Pericardium fibroblast (primary cell): ENCODE data around the gene PCYT1A. TPM values are rescaled to one million over a fixed set of nuclear protein-coding genes. Genes with fewer than 3 reads are reported as not detected.

Experiments
- total RNA-seq: library from RNA; depleted of rRNA; stranded (reverse); fragments of >200 nt; gene quantifications from 2 replicates; pipeline ENCODE4 v1.2.3, GENCODE V29; 2015

The PCYT1A gene
- 32.3 and 62.7 TPM in 2 replicates for total RNA-seq

DNA sequence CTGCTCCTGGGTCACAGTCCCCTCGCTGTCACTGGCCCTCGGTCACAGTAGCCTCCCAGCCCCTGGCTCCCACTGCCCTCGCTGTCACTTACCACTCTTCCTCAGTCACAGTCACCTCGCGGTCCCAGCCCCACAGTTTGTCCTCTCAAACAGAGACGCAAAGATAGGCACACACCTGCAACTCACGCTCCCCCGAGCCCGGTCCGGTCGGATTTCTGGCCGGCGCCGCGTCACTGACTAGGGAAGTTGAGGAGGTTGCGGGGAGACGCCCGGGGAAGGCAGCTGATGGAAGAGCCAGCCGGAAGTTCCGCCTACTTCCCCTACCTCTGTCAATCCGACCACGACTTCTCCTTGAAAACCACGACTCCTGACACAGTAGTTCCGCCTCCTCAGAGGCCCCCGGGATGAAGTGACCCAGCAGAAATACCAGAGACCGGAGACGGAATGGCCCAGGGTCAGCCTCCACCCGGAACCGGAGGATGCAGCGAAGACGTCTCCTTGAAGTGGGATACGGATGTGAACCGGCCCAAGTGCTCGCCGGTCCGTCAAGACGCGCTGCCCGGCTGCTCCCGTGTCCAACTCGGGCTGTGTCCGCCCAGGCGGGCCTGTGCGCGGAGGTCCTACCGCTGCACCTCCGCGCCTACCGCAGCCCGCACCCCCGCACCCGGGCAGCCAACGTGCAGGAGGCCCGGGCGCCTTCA, at the start of gene PCYT1A:
TSS of gene PCYT1A (minus strand) at position 287 of the 701 bp plus-strand sequence. CDS start 17,195 bp downstream, outside the sequence.

GRCh38 chr3:196317687-196318467, 30.4 kb upstream of the PCYT1A start, which contains the start of gene DYNLT2B:
TSS of gene DYNLT2B (minus strand) at chr3:196318240. CDS start at chr3:196318152, 88 bp downstream.

GRCh38 chr3:196216089-196216564, 71.4 kb downstream of the PCYT1A start, which contains the start of gene SLC51A:
TSS of gene SLC51A (plus strand) at chr3:196216534. CDS start at chr3:196216713, 179 bp downstream.

GRCh38 chr3:196210673-196211556, 76.6 kb downstream of the PCYT1A start, which contains the start of gene ZDHHC19:
TSS of gene ZDHHC19 (minus strand) at chr3:196211400. CDS start at chr3:196211315, 85 bp downstream.

Other genes with a start within 250 kb of the PCYT1A start
- gene TFRC, start 205.6 kb downstream of the PCYT1A start, total RNA-seq = 55.5 and 62.9 TPM in 2 replicates
- not detected in 2 replicates for gene ZDHHC19, start 76.3 kb downstream of the PCYT1A start, total RNA-seq
- 0.82 TPM in 1 of 2 replicates, not detected in the other for gene SLC51A, start 71.2 kb downstream of the PCYT1A start, total RNA-seq
- 12.0 and 13.4 TPM in 2 replicates for gene DYNLT2B, start 30.5 kb upstream of the PCYT1A start, total RNA-seq
- not detected in 2 replicates for gene TM4SF19, start 50.7 kb upstream of the PCYT1A start, total RNA-seq
- gene UBXN7, start 144.7 kb upstream of the PCYT1A start, total RNA-seq = 6.5 and 10.2 TPM in 2 replicates
- gene RNF168, start 216.0 kb upstream of the PCYT1A start, total RNA-seq = 10.6 and 13.5 TPM in 2 replicates
- gene SMCO1, start 227.6 kb upstream of the PCYT1A start, total RNA-seq = not detected in 2 replicates